Thyroid gland (tissue), 4 donors: ENCODE measurements around the gene FBXL13.

Experiments
- CTCF ChIP-seq, 6 experiments: fragments of 200-600 bp in 3 of 6; fragments of 450-650 bp in 3 of 6; sonication (generic) in 3 of 6; IDR thresholded peaks; one replicate each; pipeline ENCODE4 v1.5.1; 2016 to 2019; ENCODE audit warnings: antibody characterized with exemption in 6 of 6, mild to moderate bottlenecking in 2 of 6, inconsistent platforms in 1 of 6, moderate library complexity in 1 of 6
- POLR2A ChIP-seq, 2 donors: fragments of 450-650 bp; IDR thresholded peaks; one replicate each; pipeline ENCODE4 v1.6.1; 2017; ENCODE audit warnings: antibody characterized with exemption in 2 of 2, mild to moderate bottlenecking in 2 of 2, moderate library complexity in 1 of 2

DNA sequence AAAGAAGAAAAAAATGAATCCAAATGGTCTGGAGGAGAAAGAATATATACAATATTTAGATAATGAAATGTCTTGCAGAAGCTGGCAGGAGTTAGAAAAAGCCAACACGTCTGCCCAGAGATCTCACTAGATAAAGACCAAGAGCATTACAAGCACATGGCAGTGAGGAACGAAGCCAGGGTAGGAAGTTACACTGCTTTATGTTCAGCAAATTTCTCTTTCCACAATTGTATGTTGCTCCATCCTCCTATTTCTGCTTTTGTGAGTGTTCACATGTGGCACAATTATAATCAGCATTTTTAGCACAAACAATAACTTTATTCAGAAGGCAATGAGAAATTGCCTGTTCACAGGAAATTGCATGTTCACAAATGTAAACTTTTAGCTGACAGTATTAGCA is 108.1 kb downstream of the FBXL13 start:
- no peak for TF ChIP-seq CTCF (IDR thresholded peaks at IDR 0.05)
- no peak for TF ChIP-seq POLR2A (IDR thresholded peaks at IDR 0.05)
